BLaER1 treated with 17β-estradiol and CSF1 and Interleukin-3, amounts not matched to agents 10 nM and 100 nM (cell line): ENCODE measurements around the gene FARSB.
A peak's percentile ranks its signal among the peaks of the same experiment; 100 is the strongest.

ENCODE experiments used
- H3K27ac ChIP-seq, 11 experiments: shearing (Covaris generic); formaldehyde crosslinking; 2 replicates each; pipeline ENCODE4 v1.8.1; 2022
- H3K27me3 ChIP-seq, 11 experiments: shearing (Covaris generic); formaldehyde crosslinking; 2 replicates each; pipeline ENCODE4 v1.8.1; 2022
- H3K36me3 ChIP-seq, 11 experiments: shearing (Covaris generic); formaldehyde crosslinking; 2 replicates each; pipeline ENCODE4 v1.8.1; 2022
- H3K4me1 ChIP-seq, 10 experiments: shearing (Covaris generic); formaldehyde crosslinking; 2 replicates each; pipeline ENCODE4 v1.8.1; 2022
- H3K4me2 ChIP-seq, 11 experiments: shearing (Covaris generic); formaldehyde crosslinking; 2 replicates each; pipeline ENCODE4 v1.8.1; 2022
- H3K4me3 ChIP-seq, 10 experiments: shearing (Covaris generic); formaldehyde crosslinking; 2 replicates each; pipeline ENCODE4 v1.8.1; 2022
- H3K9ac ChIP-seq, 11 experiments: shearing (Covaris generic); formaldehyde crosslinking; 2 replicates each; pipeline ENCODE4 v1.8.1; 2022
- H3K9me3 ChIP-seq, 11 experiments: shearing (Covaris generic); formaldehyde crosslinking; replicated peaks in 1 of 11; 2 replicates each; pipeline ENCODE4 v1.8.1; 2022
- H4K20me1 ChIP-seq, 11 experiments: shearing (Covaris generic); formaldehyde crosslinking; 2 replicates each; pipeline ENCODE4 v1.8.1; 2022
- Cebpa-rat ChIP-seq, 11 experiments: shearing (Covaris generic); IDR thresholded peaks; 2 replicates each; pipeline ENCODE4 v1.8.1; 2022

FARSB gene

DNA sequence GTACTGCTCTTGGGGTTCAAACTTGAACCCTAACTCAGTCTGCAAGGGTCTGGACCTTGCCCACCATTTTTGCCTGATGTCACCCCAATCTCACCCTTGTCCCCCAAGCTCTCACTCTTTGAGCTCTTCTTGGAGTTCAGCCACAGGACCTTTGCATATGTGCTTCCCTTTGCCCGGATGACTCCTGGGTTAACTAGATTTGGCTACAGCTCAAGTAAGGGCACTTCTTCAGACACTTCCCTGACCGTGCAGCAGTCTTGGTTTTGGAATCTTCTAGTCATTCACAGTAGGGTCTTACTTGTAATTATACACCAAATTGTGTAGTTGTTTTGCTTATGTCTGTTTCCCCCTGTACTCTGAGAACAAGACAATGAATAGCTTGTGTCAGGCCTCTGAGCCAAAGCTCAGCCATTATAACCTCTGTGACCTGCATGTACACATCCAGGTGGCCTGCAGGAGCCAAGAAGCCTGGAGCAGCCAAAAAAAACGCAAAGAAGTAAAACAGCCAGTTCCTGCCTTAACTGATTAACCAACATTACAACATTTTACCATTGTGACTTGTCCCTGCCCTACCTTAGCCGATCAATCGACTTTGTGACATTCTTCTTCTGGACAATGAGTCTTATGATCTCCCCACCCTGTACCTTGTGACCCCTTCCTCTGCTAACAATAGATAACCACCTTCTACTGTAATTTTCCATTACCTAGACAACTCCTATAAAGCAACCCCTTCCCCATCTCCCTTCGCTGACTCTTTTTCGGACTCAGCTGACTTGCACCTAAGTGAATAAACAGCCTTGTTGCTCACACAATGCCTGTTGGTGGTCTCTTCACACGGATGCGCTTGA, 14.5 kb upstream of the FARSB start:
- no peaks in the 10 kb centered on the region for H4K20me1 ChIP-seq
- peak overlapping the region in 1 of 11 experiments; percentile 15; a peak in 1 of 22 replicates for H3K9ac ChIP-seq
- no peaks in the 10 kb centered on the region for H3K27me3 ChIP-seq
- peak overlapping the region in 4 of 11 experiments; percentile 12 to 84 (median 78); a peak in 4 of 22 replicates for H3K27ac ChIP-seq
- TF ChIP-seq Cebpa-rat (IDR thresholded peaks at IDR 0.05), result no peak
- H3K4me3 ChIP-seq, result no peak overlapping the region
- H3K4me1 ChIP-seq, result peaks cover 0 to 38% (median 17%) of the 10 kb centered on the region in 10 experiments; a peak in 15 of 20 replicates
- peak overlapping the region in 2 of 11 experiments; percentile 43 to 75; a peak in 1 of 22 replicates for H3K4me2 ChIP-seq
- H3K36me3 ChIP-seq, result no peaks in the 10 kb centered on the region
- H3K9me3 ChIP-seq, result peaks cover 7 to 23% (median 12%) of the 10 kb centered on the region in 11 experiments; a peak in 19 of 22 replicates

- H3K4me2 ChIP-seq, result peak overlapping the region in 5 of 11 experiments; percentile 29 to 75 (median 43); a peak in 9 of 22 replicates
- H3K27ac ChIP-seq, result peak overlapping the region in 10 of 11 experiments; percentile 52 to 84 (median 76); a peak in 18 of 22 replicates
- H4K20me1 ChIP-seq, result no peaks in the 10 kb centered on the region
- H3K36me3 ChIP-seq, result no peaks in the 10 kb centered on the region
- H3K9ac ChIP-seq, result peak overlapping the region in 1 of 11 experiments; percentile 5; a peak in 1 of 22 replicates
- H3K4me1 ChIP-seq, result peaks cover 0 to 38% (median 17%) of the 10 kb centered on the region in 10 experiments; a peak in 15 of 20 replicates
- no peak for TF ChIP-seq Cebpa-rat (IDR thresholded peaks at IDR 0.05)
- peaks cover 7 to 23% (median 12%) of the 10 kb centered on the region in 11 experiments; a peak in 19 of 22 replicates for H3K9me3 ChIP-seq
- H3K27me3 ChIP-seq, result no peaks in the 10 kb centered on the region
- no peak overlapping the region for H3K4me3 ChIP-seq
These were observed 13.5 kb upstream of the FARSB start for GRCh38 chr2:222669353-222669752.

DNA sequence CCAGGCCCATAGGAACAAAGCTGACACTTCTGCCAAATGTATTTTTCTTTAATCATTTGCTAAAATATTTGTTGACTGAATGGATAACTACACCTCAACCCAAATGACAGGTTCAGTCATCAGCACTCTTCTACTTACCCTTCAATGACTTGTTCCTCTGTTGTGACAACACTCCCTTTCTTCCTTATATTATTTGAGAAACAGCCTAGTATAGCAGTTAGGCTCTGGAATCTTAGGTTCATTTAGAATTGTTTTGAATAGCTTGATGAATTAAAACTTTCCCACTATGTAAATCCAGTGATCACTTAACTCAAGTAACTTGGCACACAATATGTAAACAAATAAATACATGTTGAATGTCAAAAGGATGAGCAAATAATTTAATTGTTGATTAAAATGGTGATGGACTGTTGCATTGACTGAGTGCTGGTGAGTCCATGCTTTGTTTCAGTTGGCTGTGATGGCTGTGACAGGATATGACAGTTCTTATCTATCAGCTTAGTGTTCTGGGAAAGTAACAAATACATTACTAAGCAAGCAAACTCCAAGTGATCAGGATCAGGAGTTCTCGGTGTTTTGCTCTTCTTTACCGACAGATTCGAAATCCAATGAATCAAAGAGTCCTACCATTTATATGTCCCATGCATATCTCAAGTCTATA, 12.7 kb upstream of the FARSB start:
- Histone ChIP-seq H3K36me3 (no peaks in the 10 kb centered on the region), H3K9me3 (peaks cover 7 to 23% (median 12%) of the 10 kb centered on the region in 11 experiments; a peak in 19 of 22 replicates), H3K27me3 (no peaks in the 10 kb centered on the region), H3K27ac (peak overlapping the region; percentile 27 to 84 (median 75); a peak in 21 of 22 replicates), H3K9ac (peak overlapping the region in 7 of 11 experiments; percentile 2 to 58 (median 23); a peak in 8 of 22 replicates), H4K20me1 (no peaks in the 10 kb centered on the region), H3K4me2 (peak overlapping the region in 7 of 11 experiments; percentile 29 to 75 (median 43); a peak in 15 of 22 replicates), H3K4me3 (no peak overlapping the region), H3K4me1 (peaks cover 0 to 38% (median 17%) of the 10 kb centered on the region in 10 experiments; a peak in 15 of 20 replicates)
- TF ChIP-seq Cebpa-rat (IDR thresholded peaks at IDR 0.05), result no peak

DNA sequence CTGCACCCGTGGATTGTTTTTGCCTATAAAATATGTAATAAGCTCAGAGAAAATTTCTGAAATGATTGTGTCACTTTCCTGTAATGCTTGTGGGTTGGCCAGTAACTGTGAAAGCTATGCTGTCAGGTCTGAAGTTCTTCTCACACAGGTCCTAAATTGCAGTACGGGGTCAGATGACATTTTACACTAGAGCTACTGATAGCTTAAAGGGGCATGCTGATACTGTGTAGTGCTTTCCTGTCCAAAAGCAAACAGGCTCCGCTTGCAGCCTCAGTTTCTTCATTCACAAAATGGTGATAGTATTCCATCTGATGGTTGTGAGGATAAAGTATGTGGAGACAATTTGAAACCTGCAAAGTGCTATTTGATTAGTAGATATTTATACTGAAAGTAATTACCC, 7.6 kb upstream of the FARSB start:
- Histone ChIP-seq H4K20me1 (no peaks in the 10 kb centered on the region), H3K27me3 (no peaks in the 10 kb centered on the region), H3K4me3 (no peak overlapping the region), H3K9ac (no peak overlapping the region), H3K36me3 (no peaks in the 10 kb centered on the region), H3K9me3 (no peaks in the 10 kb centered on the region), H3K27ac (no peak overlapping the region), H3K4me1 (peaks cover 0 to 22% (median 11%) of the 10 kb centered on the region in 10 experiments; a peak in 15 of 20 replicates), H3K4me2 (no peak overlapping the region)
- no peak for TF ChIP-seq Cebpa-rat (IDR thresholded peaks at IDR 0.05)

DNA sequence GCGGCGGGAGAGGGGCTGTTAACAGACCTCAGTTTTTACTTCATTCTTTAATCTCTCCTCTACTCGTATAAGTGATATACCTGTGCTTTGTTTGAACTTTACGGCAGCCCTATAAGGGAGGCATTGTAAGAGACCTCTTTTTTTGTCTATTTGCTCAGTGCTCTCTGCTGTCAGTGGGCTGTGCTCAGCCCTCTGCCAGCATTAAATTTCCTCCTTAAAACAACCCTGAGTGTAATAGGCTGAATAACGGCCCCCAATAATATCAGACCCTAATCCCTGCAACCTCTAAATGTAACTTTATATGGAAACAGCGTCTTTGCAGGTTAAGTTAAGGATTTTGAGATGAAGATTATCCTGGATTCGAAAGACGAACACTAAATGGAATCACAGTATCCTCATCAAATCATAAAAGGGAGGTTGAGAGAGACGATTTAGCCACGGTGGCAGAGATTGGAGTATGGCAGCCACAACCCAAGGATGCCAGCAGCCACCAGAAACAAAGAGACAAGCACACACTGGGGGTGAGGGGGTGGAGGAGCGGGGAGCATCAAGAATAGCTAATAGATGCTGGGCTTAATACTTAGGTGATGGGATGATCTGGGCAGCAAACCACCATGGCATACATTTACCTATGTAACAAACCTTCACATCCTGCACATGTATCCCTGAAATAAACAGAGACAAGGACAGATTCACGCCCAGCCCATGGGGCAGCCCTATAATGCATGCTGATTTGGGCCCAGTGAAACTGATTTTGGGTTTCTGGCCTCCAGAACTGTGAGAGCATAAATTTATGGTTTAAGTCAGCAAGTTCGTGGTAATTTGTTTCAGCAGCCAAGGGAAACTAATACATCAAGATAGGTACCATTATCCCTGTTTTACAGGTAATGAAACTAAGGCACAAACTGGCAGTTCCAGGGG, 894 bp upstream of the FARSB start:
- no peaks in the 10 kb centered on the region for H3K9me3 ChIP-seq
- H3K27ac ChIP-seq, result peak overlapping the region; percentile 93 to 100 (median 99); a peak in 21 of 22 replicates
- H3K9ac ChIP-seq, result peak overlapping the region; percentile 91 to 99 (median 98)
- H3K4me1 ChIP-seq, result peaks cover 29 to 39% (median 33%) of the 10 kb centered on the region in 10 experiments
- peak overlapping the region; percentile 81 to 96 (median 90) for H3K4me3 ChIP-seq
- H3K4me2 ChIP-seq, result peak overlapping the region; percentile 82 to 95 (median 92)
- peaks cover 0 to 19% (median 8%) of the 10 kb centered on the region in 11 experiments; a peak in 11 of 22 replicates for H4K20me1 ChIP-seq
- H3K36me3 ChIP-seq, result peaks cover 0 to 24% (median 3%) of the 10 kb centered on the region in 11 experiments; a peak in 6 of 22 replicates
- no peaks in the 10 kb centered on the region for H3K27me3 ChIP-seq
- TF ChIP-seq Cebpa-rat (IDR thresholded peaks at IDR 0.05), result no peak

DNA sequence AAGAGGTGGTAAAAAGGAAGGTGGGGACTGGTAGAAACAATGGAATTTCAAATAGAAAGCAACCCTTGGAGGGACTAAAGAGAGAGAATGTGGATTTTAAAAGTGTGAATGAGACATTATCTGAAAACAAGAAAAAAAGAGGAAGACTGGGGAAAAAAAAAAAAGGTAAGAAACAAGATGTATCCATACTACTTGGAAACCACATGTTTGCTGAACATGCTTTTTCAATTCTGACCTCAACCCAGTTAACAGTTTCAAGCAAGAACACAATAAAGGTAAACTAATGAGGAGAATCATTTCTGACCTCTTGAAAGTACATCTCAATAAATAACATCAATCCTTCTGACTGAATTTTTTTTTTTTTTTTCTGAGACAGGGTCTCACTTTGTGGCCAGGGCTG, 2.6 kb downstream of the FARSB start:
- TF ChIP-seq Cebpa-rat (IDR thresholded peaks at IDR 0.05), result no peak
- H3K27me3 ChIP-seq, result no peaks in the 10 kb centered on the region
- H3K9me3 ChIP-seq, result no peaks in the 10 kb centered on the region
- H3K4me1 ChIP-seq, result peaks cover 29 to 39% (median 33%) of the 10 kb centered on the region in 10 experiments
- H3K4me2 ChIP-seq, result peak overlapping the region; percentile 58 to 95 (median 92); a peak in 21 of 22 replicates
- peaks cover 0 to 54% (median 40%) of the 10 kb centered on the region in 11 experiments; a peak in 15 of 22 replicates for H4K20me1 ChIP-seq
- no peak overlapping the region; a peak in 1 of 22 replicates for H3K9ac ChIP-seq
- peaks cover 5 to 59% (median 29%) of the 10 kb centered on the region in 11 experiments; a peak in 21 of 22 replicates for H3K36me3 ChIP-seq
- H3K27ac ChIP-seq, result peak overlapping the region in 2 of 11 experiments; percentile 27 to 35; a peak in 3 of 22 replicates
- H3K4me3 ChIP-seq, result no peak overlapping the region

DNA sequence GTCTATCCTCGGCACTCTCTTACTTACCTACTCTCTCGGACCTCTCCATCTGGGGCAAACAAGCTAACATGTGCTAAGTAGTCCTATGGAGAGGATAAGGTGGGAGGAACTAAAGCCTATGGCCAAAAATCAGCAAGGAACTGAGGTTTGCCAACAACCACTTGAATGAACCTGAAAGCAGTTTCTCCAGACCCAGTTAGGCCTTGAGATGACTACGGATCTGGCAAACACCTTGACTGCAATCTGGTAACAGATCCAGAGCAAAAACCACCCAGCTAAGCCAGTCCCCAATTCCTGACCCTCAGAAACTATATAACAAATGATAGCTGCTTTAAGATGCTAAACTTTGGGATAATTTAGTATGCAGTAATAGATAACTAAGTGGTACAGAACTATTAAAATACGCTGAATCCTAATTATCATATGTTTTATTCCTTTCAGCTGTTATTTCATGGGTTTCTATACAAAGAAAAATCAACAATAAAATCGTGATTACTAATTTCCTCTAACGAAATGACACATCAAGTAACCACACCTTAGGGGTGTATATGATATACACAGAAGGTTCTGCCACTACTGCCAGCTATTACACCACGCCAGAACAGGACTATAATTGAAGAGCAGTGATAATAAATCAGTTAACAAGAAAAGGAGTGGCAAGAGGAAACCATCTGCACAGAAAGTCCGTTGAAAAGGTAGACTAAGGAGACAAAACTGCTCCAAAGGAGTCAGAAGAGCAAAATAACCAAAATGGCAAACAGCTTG, 3.2 kb downstream of the FARSB start:
- Histone ChIP-seq H3K9me3 (no peaks in the 10 kb centered on the region), H3K4me1 (peaks cover 29 to 39% (median 33%) of the 10 kb centered on the region in 10 experiments), H3K27ac (peak overlapping the region in 1 of 11 experiments; percentile 35; a peak in 2 of 22 replicates), H3K9ac (no peak overlapping the region), H3K4me3 (no peak overlapping the region), H3K36me3 (peaks cover 11 to 65% (median 35%) of the 10 kb centered on the region in 11 experiments; a peak in 21 of 22 replicates), H3K27me3 (no peaks in the 10 kb centered on the region), H4K20me1 (peaks cover 0 to 60% (median 41%) of the 10 kb centered on the region in 11 experiments; a peak in 15 of 22 replicates), H3K4me2 (peak overlapping the region in 9 of 11 experiments; percentile 58 to 95 (median 92); a peak in 14 of 22 replicates)
- no peak for TF ChIP-seq Cebpa-rat (IDR thresholded peaks at IDR 0.05)
